22Rv1 (cell line): ENCODE data around the gene PON2.

ENCODE experiments used
- H3K27ac ChIP-seq: fragments of 450-650 bp; 2 replicates; pipeline ENCODE4 v1.5.1; 2017
- ZFX ChIP-seq: fragments of 450-650 bp; IDR thresholded peaks from 2 replicates; pipeline ENCODE4 v1.6.1; 2017; ENCODE audit warnings: antibody characterized with exemption, borderline replicate concordance
- TF ChIP-seq, protein P1 (sequence below): fragments of 450-650 bp; IDR thresholded peaks from 2 replicates; pipeline ENCODE4 v1.5.1; 2017; ENCODE audit warnings: mild to moderate bottlenecking

The PON2 gene

DNA sequence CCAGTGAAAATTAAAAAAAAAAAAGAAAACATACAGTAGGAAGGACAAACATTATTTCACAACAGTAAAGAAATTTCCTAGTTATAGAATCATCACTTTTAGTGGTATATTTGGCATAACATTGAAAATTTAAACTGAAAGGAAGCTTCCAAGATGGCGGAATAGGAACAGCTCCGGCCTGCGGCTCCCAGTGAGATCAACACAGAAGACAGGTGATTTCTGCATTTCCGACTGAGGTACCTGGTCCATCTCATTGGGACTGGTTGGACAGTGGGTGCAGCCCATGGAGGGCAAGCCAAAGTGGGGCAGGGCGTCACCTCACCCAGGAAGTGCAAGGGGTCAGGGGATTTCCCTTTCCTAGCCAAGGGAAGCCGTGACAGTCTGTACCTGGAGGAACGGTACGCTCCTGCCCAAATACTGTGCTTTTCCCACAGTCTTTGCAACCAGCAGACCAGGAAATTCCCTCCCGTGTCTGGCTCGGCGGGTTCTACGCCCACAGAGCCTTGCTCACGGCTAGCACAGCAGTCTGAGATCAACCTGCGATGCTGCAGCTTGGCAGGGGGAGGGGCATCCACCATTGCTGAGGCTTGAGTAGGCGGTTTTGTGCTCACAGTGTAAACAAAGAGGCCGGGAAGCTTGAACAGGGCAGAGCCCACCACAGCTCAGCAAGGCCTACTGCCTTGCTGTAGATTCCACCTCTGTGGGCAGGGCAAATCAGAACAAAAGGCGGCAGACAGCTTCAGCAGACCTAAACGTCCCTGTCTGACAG, 58.0 kb downstream of the PON2 start:
- no peak for TF ChIP-seq ZFX
- TF ChIP-seq, protein P1, sequence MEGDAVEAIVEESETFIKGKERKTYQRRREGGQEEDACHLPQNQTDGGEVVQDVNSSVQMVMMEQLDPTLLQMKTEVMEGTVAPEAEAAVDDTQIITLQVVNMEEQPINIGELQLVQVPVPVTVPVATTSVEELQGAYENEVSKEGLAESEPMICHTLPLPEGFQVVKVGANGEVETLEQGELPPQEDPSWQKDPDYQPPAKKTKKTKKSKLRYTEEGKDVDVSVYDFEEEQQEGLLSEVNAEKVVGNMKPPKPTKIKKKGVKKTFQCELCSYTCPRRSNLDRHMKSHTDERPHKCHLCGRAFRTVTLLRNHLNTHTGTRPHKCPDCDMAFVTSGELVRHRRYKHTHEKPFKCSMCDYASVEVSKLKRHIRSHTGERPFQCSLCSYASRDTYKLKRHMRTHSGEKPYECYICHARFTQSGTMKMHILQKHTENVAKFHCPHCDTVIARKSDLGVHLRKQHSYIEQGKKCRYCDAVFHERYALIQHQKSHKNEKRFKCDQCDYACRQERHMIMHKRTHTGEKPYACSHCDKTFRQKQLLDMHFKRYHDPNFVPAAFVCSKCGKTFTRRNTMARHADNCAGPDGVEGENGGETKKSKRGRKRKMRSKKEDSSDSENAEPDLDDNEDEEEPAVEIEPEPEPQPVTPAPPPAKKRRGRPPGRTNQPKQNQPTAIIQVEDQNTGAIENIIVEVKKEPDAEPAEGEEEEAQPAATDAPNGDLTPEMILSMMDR = no peak
- H3K27ac ChIP-seq = no peak overlapping the region

DNA sequence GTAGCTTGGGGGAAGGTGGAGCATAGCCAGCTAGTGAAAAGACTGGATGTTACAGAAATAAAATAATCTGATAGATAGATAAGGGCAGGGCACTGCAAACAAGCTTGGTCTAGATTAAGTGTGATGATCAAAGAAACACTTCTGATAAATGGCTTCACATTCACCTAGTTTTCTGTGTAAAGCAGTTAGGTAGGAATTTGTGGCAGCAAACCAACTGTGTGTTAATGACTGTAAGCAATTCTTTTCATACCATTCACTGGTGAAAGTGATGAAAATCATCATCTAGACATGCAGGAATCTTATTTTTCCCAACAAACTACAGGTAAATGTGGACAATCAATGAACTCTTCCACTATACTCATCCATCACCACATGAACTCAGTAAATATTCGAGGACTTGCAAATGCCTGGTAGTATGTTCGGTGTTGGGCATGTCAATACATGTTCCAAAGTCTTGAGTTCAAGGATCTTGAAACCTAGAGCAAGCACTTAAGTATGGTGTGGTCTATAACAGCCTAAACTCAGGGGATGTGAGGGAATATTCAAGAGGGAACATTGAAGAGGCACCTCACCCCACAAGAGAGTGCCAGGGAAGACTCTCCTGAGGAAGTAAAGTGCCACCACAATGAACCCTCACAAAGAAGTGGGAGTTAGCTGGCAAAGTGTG, 59.1 kb downstream of the PON2 start:
- H3K27ac ChIP-seq = no peak overlapping the region
- TF ChIP-seq ZFX = no peak
- TF ChIP-seq, protein P1 = no peak

DNA sequence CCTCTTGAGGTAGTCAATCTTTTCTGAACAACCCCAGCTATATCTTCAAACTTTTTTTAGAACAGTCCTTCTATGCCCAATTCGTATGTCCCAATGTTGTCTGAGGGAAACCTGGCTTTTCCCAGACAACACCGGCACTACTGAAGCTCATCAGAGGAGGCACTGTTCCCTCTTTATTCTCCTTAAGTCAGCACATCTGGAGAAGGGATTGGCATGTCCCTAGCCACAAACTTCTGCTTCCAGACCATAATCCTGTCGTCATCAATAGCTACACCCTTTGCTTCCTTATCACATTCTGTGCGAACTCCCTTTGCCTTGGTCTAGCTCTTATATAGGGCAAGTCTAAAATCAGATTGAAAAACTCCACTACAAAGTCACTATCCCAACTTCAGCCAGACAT, 61.5 kb downstream of the PON2 start:
- TF ChIP-seq, protein P1 = no peak
- no peak for TF ChIP-seq ZFX
- H3K27ac ChIP-seq = no peak overlapping the region

DNA sequence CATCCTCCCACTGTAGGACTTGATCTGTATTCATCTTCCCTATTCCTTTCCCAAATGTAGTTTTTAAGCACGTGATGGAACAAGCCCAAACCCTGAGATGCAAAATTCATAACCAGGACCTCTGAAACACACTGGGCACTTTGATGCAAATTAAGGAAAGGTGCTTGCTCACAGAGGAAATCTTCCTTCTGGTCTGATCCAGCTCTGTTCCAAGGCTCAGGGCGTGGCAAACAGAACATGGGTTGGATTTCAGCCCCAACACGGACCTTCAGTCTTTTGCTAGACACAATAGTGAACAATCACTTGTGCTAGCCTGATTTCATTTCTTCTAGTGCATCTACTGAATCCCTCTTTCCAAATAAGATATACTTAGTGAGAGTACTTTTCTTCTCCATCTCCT, 66.6 kb downstream of the PON2 start:
- no peak overlapping the region for H3K27ac ChIP-seq
- no peak for TF ChIP-seq ZFX
- TF ChIP-seq, protein P1 = no peak

DNA sequence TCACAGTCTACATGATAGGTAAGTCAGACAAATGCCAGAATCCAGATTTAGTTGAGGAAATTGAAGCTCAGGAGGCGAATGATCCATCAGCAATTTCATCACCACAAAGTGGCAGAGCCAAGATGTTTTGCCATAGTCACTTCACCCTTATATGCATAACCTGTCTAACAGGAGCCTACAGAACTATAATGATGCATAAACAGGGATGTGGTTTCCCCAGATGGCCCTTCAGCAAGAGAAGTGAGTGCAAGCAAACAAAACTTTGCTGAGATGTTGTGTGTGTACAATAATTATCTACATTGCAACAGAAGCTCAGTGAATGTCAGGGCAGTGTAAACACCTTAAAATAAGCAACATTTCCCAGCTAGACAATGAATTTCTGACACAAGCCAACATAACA, 67.2 kb downstream of the PON2 start:
- no peak overlapping the region for H3K27ac ChIP-seq

DNA sequence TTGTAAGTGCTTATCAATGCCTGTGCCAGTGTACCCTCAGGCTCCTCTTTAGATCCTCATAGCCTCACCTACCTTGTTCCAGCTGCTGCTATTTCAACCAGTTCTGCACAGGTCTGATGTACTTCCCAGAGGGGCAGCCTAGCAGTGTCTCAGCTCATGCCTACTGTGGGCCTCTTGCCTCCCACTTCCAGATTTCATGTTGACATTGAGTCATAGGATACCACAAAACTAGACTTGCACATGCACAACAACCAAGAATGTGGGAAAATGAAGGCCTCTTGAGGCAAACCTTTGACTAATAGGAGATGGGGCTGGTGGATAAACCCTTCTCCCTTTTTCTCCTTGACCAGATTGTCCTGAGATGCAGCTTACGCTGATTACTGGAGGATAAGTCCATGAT, 69.7 kb downstream of the PON2 start:
- H3K27ac ChIP-seq = no peak overlapping the region
- TF ChIP-seq ZFX = no peak
- TF ChIP-seq, protein P1 = no peak

More for the DNA sequence above, 67.2 kb downstream of the PON2 start:
- TF ChIP-seq, protein P1 = no peak
- TF ChIP-seq ZFX = no peak

DNA sequence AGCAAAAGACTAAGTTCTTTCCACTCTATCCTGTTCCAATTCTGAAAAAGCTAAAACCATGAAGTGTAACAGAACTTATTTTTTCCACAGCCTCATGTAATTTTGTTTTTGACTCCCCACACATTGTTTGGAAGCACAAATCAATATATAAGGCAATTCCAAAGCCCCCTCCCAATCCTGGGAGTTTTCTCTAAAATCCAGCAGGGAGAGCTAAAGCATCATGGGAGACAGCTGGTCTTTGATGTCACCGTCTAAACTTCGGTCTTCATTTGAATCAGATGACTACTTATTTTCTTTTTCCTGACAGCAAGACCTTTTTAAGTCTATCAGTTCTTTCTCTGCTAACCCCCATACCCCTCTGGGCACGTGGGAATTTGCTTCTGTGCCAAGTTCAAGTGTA, 77.2 kb downstream of the PON2 start:
- TF ChIP-seq ZFX = no peak
- TF ChIP-seq, protein P1 = no peak
- no peak overlapping the region for H3K27ac ChIP-seq
